SK-N-SH (cell line): ENCODE data around the gene TSHR. TPM values are rescaled to one million over a fixed set of nuclear protein-coding genes. Genes with fewer than 3 reads are reported as not detected.

Experiments
- CTCF ChIA-PET: fragments of 300-600, 350-600 bp; formaldehyde crosslinking; extraction: SDS; loops from one replicate; lab custom pipeline; 2021; lab: Yijun Ruan, JAX
- POLR2A ChIA-PET: fragments of 350-600 bp; sonication (Branson Sonifier 250); formaldehyde crosslinking; extraction: SDS; loops from one replicate; lab custom pipeline; 2020; ENCODE audit warnings: antibody characterized with exemption, inconsistent platforms; lab: Yijun Ruan, JAX
- DNase-seq: peaks from one replicate; pipeline ENCODE4 v3.0.0; 2012
- H2AFZ ChIP-seq: fragments of 200-600 bp; sonication (generic); 2 replicates; pipeline ENCODE4 v1.8.1; 2016; ENCODE audit warnings: antibody characterized with exemption, mild to moderate bottlenecking, low read depth
- H3F3A ChIP-seq: fragments of 200-600 bp; sonication (generic); replicated peaks from 2 replicates; pipeline ENCODE3; 2016; ENCODE audit warnings: antibody characterized with exemption, mild to moderate bottlenecking; ENCODE audit not compliant: insufficient read depth
- H3K27ac ChIP-seq, 2 experiments: fragments of 200-500 bp in 1 of 2; fragments of 200-600 bp in 1 of 2; sonication (Bioruptor generic) in 1 of 2; sonication (generic), shearing (Covaris generic) in 1 of 2; 2 replicates each; pipeline versions ENCODE4 v1.5.1 to v1.6.1; 2014 to 2016; ENCODE audit warnings: low read depth in 2 of 2, inconsistent platforms in 1 of 2, low read length in 1 of 2, mild to moderate bottlenecking in 1 of 2, mixed read lengths in 1 of 2
- H3K27me3 ChIP-seq: fragments of 200-600 bp; sonication (generic), shearing (Covaris generic); 2 replicates; pipeline ENCODE4 v1.6.1; 2016; ENCODE audit warnings: mixed run types; ENCODE audit not compliant: insufficient read depth
- H3K36me3 ChIP-seq, 2 experiments: fragments of 200-500 bp in 1 of 2; fragments of 200-600 bp in 1 of 2; sonication (Bioruptor generic) in 1 of 2; sonication (generic) in 1 of 2; replicated peaks in 1 of 2; 2 replicates each; pipeline versions ENCODE3 to v1.5.1; 2014 to 2016; ENCODE audit warnings: low read length in 1 of 2, mild to moderate bottlenecking in 1 of 2; ENCODE audit not compliant: insufficient read depth in 2 of 2, control insufficient read depth in 1 of 2
- H3K4me1 ChIP-seq, 2 experiments: fragments of 200-500 bp in 1 of 2; fragments of 200-600 bp in 1 of 2; sonication (Bioruptor generic) in 1 of 2; sonication (generic), shearing (Covaris generic) in 1 of 2; 2 replicates each; pipeline versions ENCODE4 v1.5.1 to v1.6.1; 2014 to 2016; ENCODE audit warnings: low read depth in 1 of 2, low read length in 1 of 2, mixed run types in 1 of 2; ENCODE audit not compliant: insufficient read depth in 2 of 2, control insufficient read depth in 1 of 2
- H3K4me2 ChIP-seq: fragments of 200-600 bp; sonication (generic), shearing (Covaris generic); 2 replicates; pipeline ENCODE4 v1.6.1; 2017; ENCODE audit warnings: mixed run types
- H3K4me3 ChIP-seq, 2 experiments: fragments of 200-500 bp in 1 of 2; fragments of 200-600 bp in 1 of 2; sonication (Bioruptor generic) in 1 of 2; sonication (generic), shearing (Covaris generic) in 1 of 2; 2 replicates each; pipeline versions ENCODE4 v1.5.1 to v1.8.1; 2014 to 2016; ENCODE audit warnings: low read depth in 2 of 2, inconsistent platforms in 1 of 2, low read length in 1 of 2, mild to moderate bottlenecking in 1 of 2, mixed read lengths in 1 of 2, moderate library complexity in 1 of 2
- H3K79me2 ChIP-seq: fragments of 200-600 bp; sonication (generic); 2 replicates; pipeline ENCODE4 v1.8.1; 2017; ENCODE audit warnings: mild to moderate bottlenecking; ENCODE audit not compliant: insufficient read depth
- H3K9ac ChIP-seq: fragments of 200-600 bp; sonication (generic); 2 replicates; pipeline ENCODE4 v1.6.1; 2017; ENCODE audit warnings: mixed run types
- H3K9me2 ChIP-seq: fragments of 200-600 bp; sonication (generic); 2 replicates; pipeline ENCODE4 v1.6.1; 2017; ENCODE audit warnings: mixed run types
- H3K9me3 ChIP-seq: fragments of 200-600 bp; sonication (generic); 2 replicates; pipeline ENCODE4 v1.6.1; 2017; ENCODE audit warnings: mixed run types, mild to moderate bottlenecking, moderate library complexity
- H4K20me1 ChIP-seq: fragments of 200-600 bp; sonication (generic); 2 replicates; pipeline ENCODE4 v1.6.1; 2017; ENCODE audit warnings: mild to moderate bottlenecking, mixed run types; ENCODE audit not compliant: insufficient read depth
- CHD2 ChIP-seq: fragments of 150-350 bp; IDR thresholded peaks from 2 replicates; pipeline ENCODE4 v1.6.1; 2018; ENCODE audit warnings: low read length; ENCODE audit not compliant: partially characterized antibody
- EZH2phosphoT487 ChIP-seq: fragments of 200-600 bp; sonication (generic); IDR thresholded peaks from 2 replicates; pipeline ENCODE4 v1.6.1; 2017; ENCODE audit warnings: low read depth, mixed run types, mild to moderate bottlenecking, antibody characterized with exemption, moderate library complexity, borderline replicate concordance
- FOSL2 ChIP-seq: IDR thresholded peaks from 2 replicates; pipeline ENCODE4 v1.4.0; 2012; ENCODE audit warnings: low read depth, mild to moderate bottlenecking, moderate library complexity, borderline replicate concordance
- FOXM1 ChIP-seq: IDR thresholded peaks from 2 replicates; pipeline ENCODE4 v1.4.0; 2012; ENCODE audit warnings: low read depth, mild to moderate bottlenecking
- GATA2 ChIP-seq: sonication (generic); formaldehyde crosslinking; IDR thresholded peaks from 2 replicates; pipeline ENCODE4 v1.5.0; 2020; ENCODE audit warnings: mild to moderate bottlenecking, missing genetic modification reagents
- IRF3 ChIP-seq: fragments of 150-350 bp; IDR thresholded peaks from 2 replicates; pipeline ENCODE4 v1.6.1; 2016; ENCODE audit warnings: mild to moderate bottlenecking, low read depth, low read length
- JUND ChIP-seq: IDR thresholded peaks from 2 replicates; pipeline ENCODE4 v1.4.0; 2012
- MAX ChIP-seq: IDR thresholded peaks from 2 replicates; pipeline ENCODE4 v1.4.0; 2012; ENCODE audit warnings: low read depth
- PBX3 ChIP-seq: IDR thresholded peaks from 2 replicates; pipeline ENCODE4; 2012
- RXRA ChIP-seq: IDR thresholded peaks from 2 replicates; pipeline ENCODE4 v1.4.0; 2012; ENCODE audit warnings: low read depth, mild to moderate bottlenecking, borderline replicate concordance
- SMC3 ChIP-seq: IDR thresholded peaks from 2 replicates; pipeline ENCODE4 v1.6.1; 2012; ENCODE audit warnings: low read depth, low read length, improper control_type of control experiment
- TEAD4 ChIP-seq: IDR thresholded peaks from 2 replicates; pipeline ENCODE4 v1.4.0; 2012; ENCODE audit warnings: mild to moderate bottlenecking, borderline replicate concordance; ENCODE audit not compliant: insufficient read depth
- YY1 ChIP-seq: IDR thresholded peaks from 2 replicates; pipeline ENCODE4 v1.4.0; 2012; ENCODE audit warnings: low read depth, mild to moderate bottlenecking
- ZBTB33 ChIP-seq: IDR thresholded peaks from 2 replicates; pipeline ENCODE4 v1.4.0; 2012; ENCODE audit warnings: low read depth, borderline replicate concordance
- WGBS: methylation state at CpG from one replicate; pipeline ENCODE4 v1.1.6; 2017; ENCODE audit warnings: low lambda C conversion rate; 5-methylcytosine and 5-hydroxymethylcytosine counted together
- polyA plus RNA-seq, 3 experiments: library from polyadenylated mRNA; depleted of rRNA; stranded (reverse); fragments of >200 nt; gene quantifications; 2 replicates each; pipeline ENCODE4 v1.2.3, GENCODE V29; 2012

Gene TSHR
- polyA plus RNA-seq, 1 of the 3 experiments (the other 2 are of a cell fraction) = not detected

- H3K27ac ChIP-seq = no peak overlapping the region
- H4K20me1 ChIP-seq = no peaks in the 10 kb centered on the region
- CTCF ChIA-PET = interaction anchor here (0.7 to 3.6 kb wide), 7 partner anchors 15 to 303 kb away, joined by 3 to 29 read pairs (median 3); no protein-coding TSS in a partner anchor
- no peak overlapping the region for H3K4me3 ChIP-seq
- no peak overlapping the region for H2AFZ ChIP-seq
- no peaks in the 10 kb centered on the region for H3K27me3 ChIP-seq
- H3K4me1 ChIP-seq = peaks cover 3 to 5% of the 10 kb centered on the region in 2 experiments; a peak in 2 of 4 replicates
- H3K79me2 ChIP-seq = no peaks in the 10 kb centered on the region
- no peaks in the 10 kb centered on the region for H3K9me2 ChIP-seq
- no peak overlapping the region for H3K9ac ChIP-seq
- peaks cover 7% of the 10 kb centered on the region for H3F3A ChIP-seq
- H3K36me3 ChIP-seq = no peaks in the 10 kb centered on the region
- TF ChIP-seq PBX3 = no peak
- TF ChIP-seq YY1 = no peak
- TF ChIP-seq FOXM1 = no peak
- TF ChIP-seq JUND = no peak
- no peak for TF ChIP-seq IRF3
- no peak for TF ChIP-seq SMC3
- no peak for TF ChIP-seq MAX
- TF ChIP-seq TEAD4 = no peak
- TF ChIP-seq GATA2 = no peak
- TF ChIP-seq EZH2phosphoT487 = no peak
- TF ChIP-seq CHD2 = no peak
- no peak for TF ChIP-seq RXRA
- no peak for TF ChIP-seq ZBTB33
- TF ChIP-seq FOSL2 = no peak
- TF ChIP-seq, all 33 proteins: peak for 0
- WGBS = 88% methylated on average over 2 of the region's 2 CpGs
- DNase-seq = no peak
- POLR2A ChIA-PET = interaction anchor here (0.9 kb wide), 1 partner anchor 169 kb away, joined by 3 read pairs; no protein-coding TSS in a partner anchor
- Histone ChIP-seq H3K4me2 (no peak overlapping the region), H3K9me3 (no peaks in the 10 kb centered on the region)
Measured at GRCh38 chr14:81166121-81166520, 210.7 kb downstream of the TSHR start.
